ENCODE data around the gene TUBG2. TPM values are rescaled to one million over a fixed set of nuclear protein-coding genes. Genes with fewer than 3 reads are reported as not detected.

The TUBG2 gene
- total RNA-seq, 2 experiments from 2014 or later = 9.3 to 10.1 TPM

GRCh38 chr17:42691021-42691545 is 32.0 kb downstream of the TUBG2 start:
- ChIA-PET CTCF (interaction anchor here (1.8 kb wide), 1 partner anchor 10 kb away, joined by 4 read pairs; the partner anchor contains the start of gene CCR10), POLR2A (no interaction called here)
- Mint-ChIP-seq H3K4me1 (ENCODE audit: low read depth) (no peaks in the 10 kb centered on the region), H3K27ac (no peak overlapping the region), H3K4me3 (no peak overlapping the region), H3K36me3 (peaks cover 2% of the 10 kb centered on the region), H3K9me3 (no peaks in the 10 kb centered on the region), H3K27me3 (no peaks in the 10 kb centered on the region)
- DNase-seq = no peak
- intact Hi-C loops (cut with micrococcal nuclease) = no loop called here

- CTCF ChIA-PET = interaction anchor here (0.6 to 1.8 kb wide), 2 partner anchors 11 to 71 kb away, joined by 3 to 4 read pairs; partner anchors contain the start of gene CCR10
- Mint-ChIP-seq H3K27me3 (no peaks in the 10 kb centered on the region), H3K9me3 (no peaks in the 10 kb centered on the region), H3K4me3 (no peak overlapping the region), H3K36me3 (peaks cover under 1% of the 10 kb centered on the region), H3K27ac (no peak overlapping the region), H3K4me1 (ENCODE audit: low read depth) (no peaks in the 10 kb centered on the region)
- intact Hi-C loops (cut with micrococcal nuclease) = no loop called here
- POLR2A ChIA-PET = no interaction called here
- DNase-seq = no peak
Observed at GRCh38 chr17:42692489-42692888, 33.4 kb downstream of the TUBG2 start.

DNA sequence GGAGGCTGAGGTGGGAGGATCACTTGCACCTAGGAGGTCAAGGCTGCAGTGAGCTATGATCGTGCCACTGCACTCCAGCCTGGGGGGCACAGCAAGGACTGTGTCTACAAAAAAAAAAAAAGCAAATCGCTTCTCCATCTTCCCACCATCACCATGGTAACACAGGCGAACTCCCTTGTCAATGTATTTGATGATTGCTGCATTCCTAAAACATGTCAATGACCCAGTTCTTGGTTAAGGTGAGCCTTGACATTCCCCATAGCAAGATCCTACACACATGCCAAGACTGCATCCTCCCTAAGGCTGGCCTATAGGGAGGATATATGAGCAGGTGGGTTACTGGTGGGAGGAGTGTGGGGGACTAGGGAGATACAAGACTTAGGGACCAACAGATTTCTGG is 35.4 kb downstream of the TUBG2 start:
- CTCF ChIA-PET = no interaction called here
- H3K36me3 Mint-ChIP-seq = peaks cover 4% of the 10 kb centered on the region
- no peaks in the 10 kb centered on the region for H3K27me3 Mint-ChIP-seq
- no peak overlapping the region for H3K27ac Mint-ChIP-seq
- POLR2A ChIA-PET = no interaction called here
- H3K9me3 Mint-ChIP-seq = no peaks in the 10 kb centered on the region
- no peak for DNase-seq
- no peak overlapping the region for H3K4me3 Mint-ChIP-seq
- intact Hi-C loops (cut with micrococcal nuclease) = no loop called here
- no peaks in the 10 kb centered on the region for H3K4me1 Mint-ChIP-seq (ENCODE audit: low read depth)

GRCh38 chr17:42695500-42695899 is 36.4 kb downstream of the TUBG2 start:
- peaks cover 7% of the 10 kb centered on the region for H3K36me3 Mint-ChIP-seq
- no peak for DNase-seq
- no peak overlapping the region for H3K4me3 Mint-ChIP-seq
- intact Hi-C loops (cut with micrococcal nuclease) = no loop called here
- no peaks in the 10 kb centered on the region for H3K4me1 Mint-ChIP-seq (ENCODE audit: low read depth)
- POLR2A ChIA-PET = no interaction called here
- no peaks in the 10 kb centered on the region for H3K9me3 Mint-ChIP-seq
- H3K27me3 Mint-ChIP-seq = no peaks in the 10 kb centered on the region
- no peak overlapping the region for H3K27ac Mint-ChIP-seq
- CTCF ChIA-PET = no interaction called here

DNA sequence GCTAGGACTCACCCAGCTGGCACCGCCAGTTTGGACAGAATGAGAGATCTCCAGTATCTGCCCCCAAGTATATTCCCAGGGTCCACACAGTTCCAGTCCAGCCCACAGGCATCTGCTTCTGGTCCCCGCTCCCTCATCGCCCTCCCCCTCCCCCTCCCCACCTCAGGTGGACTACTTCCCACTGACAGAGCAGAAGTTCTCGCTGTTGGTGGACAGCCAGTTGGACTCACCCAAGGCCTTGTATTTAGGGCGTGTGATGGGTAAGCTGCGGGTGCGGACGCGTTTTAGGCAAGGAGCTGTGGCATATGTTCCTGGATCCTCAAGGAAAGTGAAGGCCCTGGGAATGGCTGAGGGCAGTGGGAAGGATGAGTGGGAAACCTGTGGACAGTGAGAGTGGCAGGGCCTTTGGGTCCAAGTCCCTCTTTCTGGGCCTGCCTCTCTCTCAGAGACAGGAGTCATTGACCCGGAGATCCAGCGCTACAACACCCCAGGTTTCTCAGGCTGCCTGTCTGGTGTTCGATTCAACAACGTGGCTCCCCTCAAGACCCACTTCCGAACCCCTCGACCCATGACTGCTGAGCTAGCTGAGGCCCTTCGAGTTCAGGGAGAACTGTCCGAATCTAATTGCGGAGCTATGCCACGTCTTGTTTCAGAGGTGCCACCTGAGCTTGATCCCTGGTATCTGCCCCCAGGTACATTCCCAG is 38.2 kb downstream of the TUBG2 start:
- ChIA-PET CTCF (no interaction called here), POLR2A (no interaction called here)
- Mint-ChIP-seq H3K36me3 (peaks cover 19% of the 10 kb centered on the region), H3K27me3 (no peaks in the 10 kb centered on the region), H3K9me3 (no peaks in the 10 kb centered on the region), H3K27ac (no peak overlapping the region), H3K4me3 (no peak overlapping the region), H3K4me1 (ENCODE audit: low read depth) (no peaks in the 10 kb centered on the region)
- intact Hi-C loops (cut with micrococcal nuclease) = no loop called here
- no peak for DNase-seq

DNA sequence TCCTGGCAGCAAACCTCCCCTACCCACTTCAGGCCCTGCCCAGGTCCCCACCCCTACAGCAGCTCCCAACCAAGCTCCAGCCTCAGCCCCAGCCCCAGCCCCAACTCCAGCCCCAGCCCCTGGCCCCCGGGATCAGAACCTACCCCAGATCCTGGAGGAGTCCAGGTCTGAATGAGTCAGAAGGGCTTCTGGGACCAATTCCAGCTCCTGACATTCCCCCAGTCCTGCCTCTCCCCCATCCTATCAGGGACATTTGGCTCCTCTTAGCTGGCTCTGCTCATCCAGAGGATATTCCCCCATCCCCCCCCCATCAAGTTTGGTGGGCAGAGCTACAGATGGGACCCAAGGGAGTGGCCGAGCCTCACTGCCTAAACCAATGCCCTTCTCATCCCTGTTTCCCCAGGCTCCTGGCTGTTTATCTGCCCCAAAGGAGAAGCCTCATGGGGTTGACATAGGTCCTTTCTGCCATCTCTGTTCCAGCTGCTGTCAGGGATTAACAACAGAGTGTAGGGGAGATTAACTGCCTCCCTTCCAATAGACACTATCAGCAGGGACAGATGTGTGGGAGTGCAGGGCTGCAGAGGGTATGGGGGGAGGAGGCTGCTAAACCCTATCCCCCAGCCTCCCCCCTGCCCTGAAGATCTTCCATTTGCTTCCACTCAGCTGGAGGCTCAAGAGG is 39.8 kb downstream of the TUBG2 start:
- DNase-seq = no peak
- H3K27me3 Mint-ChIP-seq = no peaks in the 10 kb centered on the region
- H3K4me3 Mint-ChIP-seq = no peak overlapping the region
- H3K36me3 Mint-ChIP-seq = peaks cover 32% of the 10 kb centered on the region
- H3K4me1 Mint-ChIP-seq (ENCODE audit: low read depth) = peaks cover 2% of the 10 kb centered on the region
- ChIA-PET CTCF (interaction anchor here (1.2 kb wide), 1 partner anchor 229 kb away, joined by 3 read pairs; no protein-coding TSS in a partner anchor), POLR2A (no interaction called here)
- no peak overlapping the region for H3K27ac Mint-ChIP-seq
- intact Hi-C loops (cut with micrococcal nuclease) = no loop called here
- H3K9me3 Mint-ChIP-seq = no peaks in the 10 kb centered on the region

DNA sequence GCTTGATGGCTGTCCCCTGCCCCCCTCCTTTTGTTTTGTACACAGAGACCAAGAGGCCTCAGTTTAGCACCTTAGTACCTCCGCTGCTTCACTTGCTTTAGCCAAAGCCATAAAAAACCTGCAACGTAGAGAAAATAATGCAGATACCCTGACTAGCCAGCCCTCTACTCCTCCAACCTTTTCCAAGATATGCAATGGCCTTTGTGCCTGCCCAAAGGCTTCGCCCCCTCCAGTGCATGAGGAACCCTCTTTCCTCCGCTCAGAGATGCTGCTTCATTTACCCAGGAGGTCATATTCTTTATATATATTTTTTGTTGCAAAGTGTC is 40.3 kb downstream of the TUBG2 start:
- Mint-ChIP-seq H3K9me3 (no peaks in the 10 kb centered on the region), H3K36me3 (peaks cover 37% of the 10 kb centered on the region), H3K27ac (no peak overlapping the region), H3K27me3 (no peaks in the 10 kb centered on the region), H3K4me1 (ENCODE audit: low read depth) (peaks cover 4% of the 10 kb centered on the region), H3K4me3 (no peak overlapping the region)
- intact Hi-C loops (cut with micrococcal nuclease) = no loop called here
- POLR2A ChIA-PET = no interaction called here
- CTCF ChIA-PET = interaction anchor here (1.1 to 1.2 kb wide), 2 partner anchors 28 to 229 kb away, joined by 3 read pairs; no protein-coding TSS in a partner anchor
- no peak for DNase-seq

DNA sequence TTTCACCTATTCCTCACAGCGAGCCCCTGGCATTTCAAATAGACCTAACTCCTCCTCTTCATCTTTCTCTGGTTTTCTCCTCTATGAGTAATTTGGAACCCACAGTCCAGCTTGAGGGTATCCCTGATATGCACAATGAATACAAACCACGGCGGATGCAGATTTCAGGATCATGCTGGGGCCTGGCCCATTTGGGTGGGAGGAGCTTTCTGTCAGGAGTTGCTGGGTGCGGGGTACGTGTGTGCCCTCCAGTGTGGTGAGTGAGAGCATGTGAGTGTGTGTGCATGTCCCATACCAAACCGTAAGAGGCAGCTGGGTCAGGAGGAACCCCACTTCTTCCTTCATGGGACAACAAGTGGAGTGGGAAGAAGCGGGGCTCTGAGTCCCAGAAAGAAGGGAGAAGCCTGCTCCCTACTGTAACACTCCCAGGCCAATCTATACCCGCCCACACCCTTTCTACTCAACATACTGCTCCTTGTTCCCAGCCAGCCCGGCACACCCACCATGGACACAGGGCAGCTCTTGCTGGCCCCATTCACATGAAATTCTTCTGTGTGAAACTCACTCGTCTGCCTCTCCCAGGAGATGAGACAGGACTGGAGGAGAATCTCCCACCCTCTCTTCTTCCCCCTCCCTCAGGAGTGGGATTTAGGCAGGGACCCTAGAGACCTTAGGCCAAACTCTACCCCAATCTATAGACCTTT is 41.7 kb downstream of the TUBG2 start:
- Mint-ChIP-seq H3K9me3 (no peaks in the 10 kb centered on the region), H3K27me3 (no peaks in the 10 kb centered on the region), H3K4me1 (ENCODE audit: low read depth) (peaks cover 14% of the 10 kb centered on the region), H3K27ac (no peak overlapping the region), H3K36me3 (peaks cover 47% of the 10 kb centered on the region), H3K4me3 (no peak overlapping the region)
- POLR2A ChIA-PET = no interaction called here
- no peak for DNase-seq
- CTCF ChIA-PET = interaction anchor here (1.1 kb wide), 1 partner anchor 29 kb away, joined by 3 read pairs; no protein-coding TSS in a partner anchor
- intact Hi-C loops (cut with micrococcal nuclease) = loop anchor here (10.0 kb wide), 1 partner anchor 124 kb away; the partner anchor contains the start of gene BECN1

GRCh38 chr17:42702446-42702845 is 43.4 kb downstream of the TUBG2 start:
- Mint-ChIP-seq H3K27me3 (no peaks in the 10 kb centered on the region), H3K36me3 (peaks cover 58% of the 10 kb centered on the region), H3K4me1 (ENCODE audit: low read depth) (peaks cover 27% of the 10 kb centered on the region), H3K27ac (no peak overlapping the region), H3K4me3 (no peak overlapping the region), H3K9me3 (no peaks in the 10 kb centered on the region)
- intact Hi-C loops (cut with micrococcal nuclease) = loop anchor here (10.0 kb wide), 1 partner anchor 122 kb away; the partner anchor contains the start of gene BECN1
- CTCF ChIA-PET = no interaction called here
- POLR2A ChIA-PET = no interaction called here
- no peak for DNase-seq

DNA sequence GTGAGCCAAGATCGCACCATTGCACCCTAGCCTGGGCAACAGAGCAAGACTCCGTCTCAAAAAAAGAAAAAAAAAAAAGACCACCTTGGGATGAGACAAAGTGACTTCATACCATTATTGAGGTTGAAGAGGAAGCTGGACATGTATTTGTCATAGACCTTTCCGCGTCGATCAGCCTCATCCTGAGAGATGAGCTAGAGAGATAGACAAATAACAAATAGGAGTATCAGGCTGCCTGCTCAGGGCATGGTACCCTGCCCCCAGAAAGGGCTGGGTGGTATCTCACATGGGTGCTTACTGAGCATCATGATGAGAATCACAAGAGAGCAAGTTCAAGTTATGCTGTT is 45.4 kb downstream of the TUBG2 start:
- CTCF ChIA-PET = interaction anchor here (2.3 kb wide), 1 partner anchor 126 kb away, joined by 8 read pairs; the partner anchor contains the start of gene PSMC3IP
- no peaks in the 10 kb centered on the region for H3K9me3 Mint-ChIP-seq
- no peak for DNase-seq
- H3K27ac Mint-ChIP-seq = no peak overlapping the region
- POLR2A ChIA-PET = interaction anchor here (0.7 to 1.1 kb wide), 2 partner anchors 65 to 95 kb away, joined by 3 to 6 read pairs; partner anchors contain the start of genes RETREG3 and TUBG1
- intact Hi-C loops (cut with micrococcal nuclease) = loop anchor here (2.0 to 10.0 kb wide), 3 partner anchors 26 to 120 kb away; partner anchors contain the start of genes BECN1 and EZH1
- H3K27me3 Mint-ChIP-seq = no peaks in the 10 kb centered on the region
- no peak overlapping the region for H3K4me3 Mint-ChIP-seq
- H3K4me1 Mint-ChIP-seq (ENCODE audit: low read depth) = peaks cover 43% of the 10 kb centered on the region
- peaks cover 74% of the 10 kb centered on the region for H3K36me3 Mint-ChIP-seq

GRCh38 chr17:42704837-42705494 is 45.9 kb downstream of the TUBG2 start:
- Mint-ChIP-seq H3K36me3 (peaks cover 78% of the 10 kb centered on the region), H3K9me3 (no peaks in the 10 kb centered on the region), H3K4me3 (no peak overlapping the region), H3K4me1 (ENCODE audit: low read depth) (peaks cover 46% of the 10 kb centered on the region), H3K27me3 (no peaks in the 10 kb centered on the region), H3K27ac (peak overlapping the region; percentile 18)
- CTCF ChIA-PET = interaction anchor here (0.6 to 2.3 kb wide), 2 partner anchors 59 to 127 kb away, joined by 3 to 8 read pairs; partner anchors contain the start of gene PSMC3IP
- peak; percentile 73 for DNase-seq
- intact Hi-C loops (cut with micrococcal nuclease) = loop anchor here (2.0 to 10.0 kb wide), 4 partner anchors 26 to 120 kb away; partner anchors contain the start of genes BECN1, EZH1 and RAMP2
- POLR2A ChIA-PET = interaction anchor here (1.1 kb wide), 1 partner anchor 96 kb away, joined by 6 read pairs; the partner anchor contains the start of genes RETREG3 and TUBG1

All from activated CD4-positive, alpha-beta memory T cell treated with anti-CD3 and anti-CD28 coated beads for 36 hours (primary cell).